MCF 10A (cell line): ENCODE data around the gene DERL3. TPM values are rescaled to one million over a fixed set of nuclear protein-coding genes. Genes with fewer than 3 reads are reported as not detected.
A peak's percentile ranks its signal among the peaks of the same experiment; 100 is the strongest.

Experiments used
- BruUV-seq: library from RNA; stranded (reverse); fragments of 400-500 nt; replicated peaks from 2 replicates; lab custom pipeline; 2021; lab: Mats Ljungman, UMichigan
- CTCF ChIA-PET: fragments of 300-600 bp; sonication (Branson Sonifier 250); formaldehyde crosslinking; extraction: SDS; loops from one replicate; lab custom pipeline; 2021; ENCODE audit warnings: antibody characterized with exemption, inconsistent platforms; lab: Yijun Ruan, JAX
- POLR2A ChIA-PET: fragments of 300-600, 350-650 bp; sonication (Branson Sonifier 250); formaldehyde crosslinking; extraction: SDS; loops from one replicate; lab custom pipeline; 2020; ENCODE audit warnings: antibody characterized with exemption, inconsistent platforms; lab: Yijun Ruan, JAX
- DNase-seq: peaks from one replicate; pipeline ENCODE4 v3.0.0-alpha.2; 2018; ENCODE audit not compliant: unreplicated experiment
- H3K27ac Mint-ChIP-seq: one replicate; pipeline ENCODE4 v1.8.0; 2022; ENCODE audit warnings: mild to moderate bottlenecking, low read depth, mixed read lengths; ENCODE audit not compliant: unreplicated experiment
- H3K27me3 Mint-ChIP-seq: one replicate; pipeline ENCODE4 v1.8.0; 2022; ENCODE audit warnings: mixed read lengths; ENCODE audit not compliant: insufficient read depth, unreplicated experiment
- H3K36me3 Mint-ChIP-seq: one replicate; pipeline ENCODE4 v1.8.0; 2022; ENCODE audit warnings: mild to moderate bottlenecking, moderate library complexity, mixed read lengths; ENCODE audit not compliant: insufficient read depth, unreplicated experiment
- H3K4me1 Mint-ChIP-seq: one replicate; pipeline ENCODE4 v1.8.0; 2022; ENCODE audit warnings: mixed read lengths; ENCODE audit not compliant: insufficient read depth, unreplicated experiment
- H3K4me3 Mint-ChIP-seq: one replicate; pipeline ENCODE4 v1.8.0; 2022; ENCODE audit warnings: mild to moderate bottlenecking, moderate library complexity, mixed read lengths; ENCODE audit not compliant: unreplicated experiment
- H3K9me3 Mint-ChIP-seq: one replicate; pipeline ENCODE4 v1.8.0; 2022; ENCODE audit warnings: mixed read lengths; ENCODE audit not compliant: unreplicated experiment
- CTCF ChIP-seq: fragments of 200-600 bp; IDR thresholded peaks from one replicate; pipeline ENCODE4 v1.8.0; 2022; ENCODE audit warnings: antibody characterized with exemption, mild to moderate bottlenecking; ENCODE audit not compliant: unreplicated experiment
- intact Hi-C: fragments of 100-400 bp; cut with micrococcal nuclease; formaldehyde crosslinking; loops from 2 replicates; pipeline ENCODE4 v1.14.1; 2022
- total RNA-seq: library from RNA; stranded (reverse); gene quantifications from 2 replicates; pipeline ENCODE4 v1.2.3, GENCODE V29; 2022

The DERL3 gene
- total RNA-seq, 1 experiment from 2014 or later: not detected

DNA sequence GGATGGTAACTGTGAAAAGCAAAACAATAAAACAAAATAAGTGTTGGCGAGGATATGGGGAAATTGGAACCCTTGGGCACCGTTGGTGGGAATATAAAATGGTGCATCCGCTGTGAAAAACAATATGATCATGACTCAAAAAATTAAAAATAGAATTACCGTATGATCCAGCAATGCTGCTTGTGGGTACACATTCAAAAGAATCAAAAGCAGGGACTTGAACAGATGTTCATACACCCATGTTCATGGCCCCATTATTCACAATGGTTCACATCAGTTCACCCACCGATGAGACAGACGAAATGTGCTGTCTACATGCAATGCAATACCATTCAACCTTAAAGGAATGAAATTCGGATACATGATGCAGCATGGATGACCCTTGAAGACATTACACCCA lies 1.2 kb upstream of the DERL3 start:
- Mint-ChIP-seq H3K27ac (no peak overlapping the region), H3K36me3 (peaks cover 22% of the 10 kb centered on the region), H3K4me3 (no peak overlapping the region), H3K27me3 (no peaks in the 10 kb centered on the region), H3K9me3 (no peaks in the 10 kb centered on the region), H3K4me1 (peaks cover 5% of the 10 kb centered on the region)
- intact Hi-C loops: no loop called here
- TF ChIP-seq CTCF: no peak
- no TSS peak for BruUV-seq
- DNase-seq: no peak
- CTCF ChIA-PET: no interaction called here
- POLR2A ChIA-PET: no interaction called here

GRCh38 chr22:23837911-23838680 lies 710 bp downstream of the DERL3 start:
- no peaks in the 10 kb centered on the region for H3K9me3 Mint-ChIP-seq
- H3K27me3 Mint-ChIP-seq: no peaks in the 10 kb centered on the region
- no peak overlapping the region for H3K4me3 Mint-ChIP-seq
- H3K27ac Mint-ChIP-seq: peak overlapping the region; percentile 57
- no peak for TF ChIP-seq CTCF
- peaks cover 5% of the 10 kb centered on the region for H3K4me1 Mint-ChIP-seq
- peaks cover 34% of the 10 kb centered on the region for H3K36me3 Mint-ChIP-seq
- intact Hi-C loops: no loop called here
- no peak for DNase-seq
- no TSS peak for BruUV-seq
- ChIA-PET POLR2A (no interaction called here), CTCF (no interaction called here)

- intact Hi-C loops: no loop called here
- peaks cover 5% of the 10 kb centered on the region for H3K4me1 Mint-ChIP-seq
- CTCF ChIA-PET: no interaction called here
These were observed 1.3 kb downstream of the DERL3 start for GRCh38 chr22:23837496-23837859.

More at GRCh38 chr22:23837496-23837859, 1.3 kb downstream of the DERL3 start:
- no peak overlapping the region for H3K27ac Mint-ChIP-seq
- TF ChIP-seq CTCF: no peak
- H3K27me3 Mint-ChIP-seq: no peaks in the 10 kb centered on the region
- BruUV-seq: no TSS peak
- peaks cover 34% of the 10 kb centered on the region for H3K36me3 Mint-ChIP-seq
- POLR2A ChIA-PET: no interaction called here
- H3K4me3 Mint-ChIP-seq: no peak overlapping the region
- no peak for DNase-seq
- H3K9me3 Mint-ChIP-seq: no peaks in the 10 kb centered on the region
